ENCODE data around the gene OSBPL10. TPM values are rescaled to one million over a fixed set of nuclear protein-coding genes. Genes with fewer than 3 reads are reported as not detected.

The OSBPL10 gene
- total and polyA plus RNA-seq, 2 of the 4 experiments (the other 2 are of a cell fraction): 9.5 to 10.1 TPM

GRCh38 chr3:31828007-31828406 lies 153.1 kb downstream of the OSBPL10 start:
- dilution Hi-C loops (cut with HindIII; ENCODE audit: low sequenced_read_pairs, unreplicated experiment): no loop called here
- no peak overlapping the region for H2AK9ac ChIP-seq (replicated peaks; ENCODE audit: low read depth, low read length, poor library complexity)
- H3K27me3 ChIP-seq (ENCODE audit: control insufficient read depth, insufficient read depth, low read length): no peaks in the 10 kb centered on the region
- H3K9me1 ChIP-seq (ENCODE audit: insufficient read depth, low read length): no peaks in the 10 kb centered on the region
- H3K23ac ChIP-seq (ENCODE audit: low read depth, low read length): no peak overlapping the region
- H4K8ac ChIP-seq (ENCODE audit: low read depth in 2 of 2, low read length in 2 of 2): no peak overlapping the region
- no CpG with 5 or more reads among the region's 1 CpG for WGBS, 2 experiments (ENCODE audit: extremely low coverage in 2 of 2, insufficient read length in 1 of 2)
- ChIA-PET POLR2A (ENCODE audit: unreplicated experiment) (no interaction called here), CTCF (no interaction called here)
- no peak overlapping the region for H3K14ac ChIP-seq (replicated peaks; ENCODE audit: low read depth, low read length)
- H2BK5ac ChIP-seq (ENCODE audit: low read depth, low read length, poor library complexity, severe bottlenecking): no peak overlapping the region
- H3K36me3 ChIP-seq (ENCODE audit: control insufficient read depth, insufficient read depth, low read length): peaks cover 1% of the 10 kb centered on the region; the same call in 1 of the 2 replicates
- H3K56ac ChIP-seq (ENCODE audit: extremely low read depth, insufficient read depth, low read length): no peak overlapping the region
- H3K79me1 ChIP-seq (ENCODE audit: low read depth in 1 of 2, low read length in 2 of 2): no peaks in the 10 kb centered on the region
- H4K91ac ChIP-seq (ENCODE audit: insufficient read depth, low read depth, low read length): no peak overlapping the region
- H2BK20ac ChIP-seq (ENCODE audit: low read depth, low read length): no peak overlapping the region
- H4K20me1 ChIP-seq (ENCODE audit: insufficient read depth, low read length): no peaks in the 10 kb centered on the region
- no peak for ATAC-seq (ENCODE audit: low read depth)
- H3K4me3 ChIP-seq (ENCODE audit: insufficient read depth, low read depth, low read length): no peak overlapping the region
- no peak for TF ChIP-seq RCOR1 (IDR thresholded peaks at IDR 0.05; ENCODE audit: insufficient replicate concordance, low read length)
- no peak for TF ChIP-seq NFE2L2 (IDR thresholded peaks at IDR 0.05; ENCODE audit: low read depth, low read length)
- no peak for TF ChIP-seq USF2 (IDR thresholded peaks at IDR 0.05; ENCODE audit: low read depth, low read length)
- TF ChIP-seq, protein P1, sequence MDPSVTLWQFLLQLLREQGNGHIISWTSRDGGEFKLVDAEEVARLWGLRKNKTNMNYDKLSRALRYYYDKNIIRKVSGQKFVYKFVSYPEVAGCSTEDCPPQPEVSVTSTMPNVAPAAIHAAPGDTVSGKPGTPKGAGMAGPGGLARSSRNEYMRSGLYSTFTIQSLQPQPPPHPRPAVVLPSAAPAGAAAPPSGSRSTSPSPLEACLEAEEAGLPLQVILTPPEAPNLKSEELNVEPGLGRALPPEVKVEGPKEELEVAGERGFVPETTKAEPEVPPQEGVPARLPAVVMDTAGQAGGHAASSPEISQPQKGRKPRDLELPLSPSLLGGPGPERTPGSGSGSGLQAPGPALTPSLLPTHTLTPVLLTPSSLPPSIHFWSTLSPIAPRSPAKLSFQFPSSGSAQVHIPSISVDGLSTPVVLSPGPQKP (IDR thresholded peaks at IDR 0.05; ENCODE audit: borderline replicate concordance, low read depth, low read length): no peak
- no peak for TF ChIP-seq POLR2A (IDR thresholded peaks at IDR 0.05; ENCODE audit: low read depth, low read length)
- H3K9ac ChIP-seq (ENCODE audit: low read depth, low read length): no peak overlapping the region
- H3K9me3 ChIP-seq (ENCODE audit: control insufficient read depth, insufficient read depth, low read length): no peaks in the 10 kb centered on the region
- no peak overlapping the region for H3K4ac ChIP-seq (ENCODE audit: low read depth, low read length)
- H3K4me1 ChIP-seq (ENCODE audit: control insufficient read depth, insufficient read depth, low read length): no peaks in the 10 kb centered on the region
- H3K4me2 ChIP-seq (ENCODE audit: low read depth, low read length): no peak overlapping the region
- DNase-seq: peak; percentile 16
- in situ Hi-C loops (cut with MboI; ENCODE audit: low sequenced_read_pairs): no loop called here
- H2AFZ ChIP-seq (replicated peaks; ENCODE audit: low read length, poor library complexity): no peak overlapping the region
- no peak overlapping the region for H2AK5ac ChIP-seq (ENCODE audit: low read depth, low read length)
- H2BK15ac ChIP-seq (ENCODE audit: low read depth, low read length): no peak overlapping the region
- no peak overlapping the region for H3K18ac ChIP-seq (ENCODE audit: low read depth, low read length)
- BruUV-seq (replicated peaks): no TSS peak
- intact Hi-C loops (cut with micrococcal nuclease): no loop called here
- H4K5ac ChIP-seq (ENCODE audit: low read depth, low read length): no peak overlapping the region
- no peak overlapping the region for H3K27ac ChIP-seq (ENCODE audit: insufficient read depth, low read length)
- H2BK120ac ChIP-seq (ENCODE audit: low read depth, low read length): no peak overlapping the region
